H1 (cell line): ENCODE results near the gene MAGT1. TPM values are rescaled to one million over a fixed set of nuclear protein-coding genes. Genes with fewer than 3 reads are reported as not detected.

Source experiments
- CBX8 ChIP-seq: fragments of 300-800, 300-1000 bp; sonication (generic); IDR thresholded peaks from 2 replicates; pipeline ENCODE4 v1.7.1; 2016; ENCODE audit warnings: low read depth, low read length, borderline replicate concordance
- CHD1 ChIP-seq: IDR thresholded peaks from 2 replicates; pipeline ENCODE4 v1.6.1; 2012; ENCODE audit warnings: low read depth, low read length, improper control_type of control experiment
- E2F6 ChIP-seq: IDR thresholded peaks from 2 replicates; pipeline ENCODE4 v1.6.1; 2012; ENCODE audit warnings: inconsistent platforms
- HDAC6 ChIP-seq: IDR thresholded peaks from one replicate; pipeline ENCODE4 v1.7.1; 2012; ENCODE audit warnings: low read depth, mild to moderate bottlenecking, inconsistent platforms, low read length, moderate library complexity
- polyA plus RNA-seq, 7 experiments: library from polyadenylated mRNA; depleted of rRNA in 3 of 7; stranded (reverse) in 5 of 7; unstranded in 2 of 7; fragments of >200 nt in 5 of 7; fragments of 200-250 nt in 2 of 7; gene quantifications; 1 replicate in 5 of 7; 2 replicates in 1 of 7; 4 replicates in 1 of 7; pipeline versions ENCODE4 v1.2.1 to v1.2.3, GENCODE V29; 2011 to 2013; ENCODE audit warnings: missing spikeins in 2 of 7, mixed read lengths in 2 of 7
- total RNA-seq: library from RNA; stranded (reverse); fragmentation: NEBNext Ultra II Directional; extraction: Animal tissue kit (Norgen Biotek cat#: 25700); gene quantifications from 2 replicates; pipeline ENCODE4 v1.2.1, GENCODE V29; 2021

The MAGT1 gene
- total and polyA plus RNA-seq, 2 of the 8 experiments (the other 6 are each of a cell fraction or from before 2014, with no cell fraction given), result 14.4 to 47.6 TPM

DNA sequence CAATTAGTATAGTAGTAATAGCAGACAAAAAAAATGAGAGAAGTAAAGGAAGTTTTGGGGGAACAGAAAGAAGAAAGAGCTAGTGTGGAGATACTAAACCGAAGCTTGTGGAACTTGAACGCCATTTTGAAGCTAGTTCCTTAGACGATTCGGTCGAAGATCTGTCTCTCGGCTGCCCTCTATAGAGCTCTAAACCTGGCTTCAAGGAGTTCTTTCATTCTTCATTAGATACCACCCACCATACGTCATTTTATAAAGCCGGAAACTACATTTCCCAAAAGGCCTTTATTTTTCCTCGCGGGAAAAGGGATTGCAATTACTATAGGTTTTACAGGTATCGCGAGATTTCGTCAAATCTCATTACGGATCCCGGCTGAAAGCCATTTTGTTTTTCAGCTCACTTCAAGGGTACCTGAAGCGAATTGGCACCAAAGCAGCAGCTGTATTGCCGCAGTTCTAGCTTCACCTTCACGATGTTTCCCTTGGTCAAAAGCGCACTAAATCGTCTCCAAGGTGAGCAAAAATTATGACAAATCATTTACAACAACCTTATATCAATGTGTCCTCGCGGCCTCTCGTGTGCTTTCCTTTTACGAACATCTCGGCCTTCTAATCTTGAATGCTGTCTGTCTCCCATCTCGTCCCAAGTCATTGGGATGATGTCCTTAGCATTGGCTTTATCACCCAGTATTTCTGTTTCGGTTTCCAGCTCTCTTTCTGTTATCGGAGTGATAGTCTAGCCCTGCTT is 4.0 kb upstream of the MAGT1 start, which contains the start of gene COX7B (continued):
- TF ChIP-seq E2F6 (no peak), CBX8 (no peak), HDAC6 (no peak), CHD1 (no peak)
- TF ChIP-seq, all 59 proteins: peak for 18
